ENCODE results near the gene ANKRD28. TPM values are rescaled to one million over a fixed set of nuclear protein-coding genes. Genes with fewer than 3 reads are reported as not detected.

Gene ANKRD28
- total RNA-seq, 4 donors from 2014 or later = 97.1 to 121 (median 105) TPM

GRCh38 chr3:15796771-15797641, 773 bp downstream of the ANKRD28 start:
- Histone ChIP-seq H3K9me3 (no peaks in the 10 kb centered on the region), H3K4me1 (peaks cover 38 to 54% of the 10 kb centered on the region in 2 donors), H3K27ac (peak overlapping the region; percentile 87 to 93 (median 90)), H3K4me3 (peak overlapping the region; percentile 53 to 60 (median 58)), H3K27me3 (no peaks in the 10 kb centered on the region), H3K36me3 (no peaks in the 10 kb centered on the region)
- TF ChIP-seq POLR2A (IDR thresholded peaks at IDR 0.05) (no peak), CTCF (IDR thresholded peaks at IDR 0.05 in 4 of 5, conservative IDR thresholded peaks at IDR 0.05 in 1 of 5) (peak in 1 of 5 experiments; percentile 10)
- DNase-seq (peak in 1 of 2 donors; percentile 35), ATAC-seq (peak; percentile 56 to 62)
- intact Hi-C loops (cut with DNase I; ENCODE audit: low total_unique reads) = no loop called here
- in situ Hi-C loops (cut with MboI; ENCODE audit: low sequenced_read_pairs in 4 of 4) = no loop called here

- H3K27ac ChIP-seq = peak overlapping the region; percentile 87 to 93 (median 90)
- peak overlapping the region; percentile 53 to 60 (median 58) for H3K4me3 ChIP-seq
- DNase-seq (no peak), ATAC-seq (no peak)
- H3K27me3 ChIP-seq = no peaks in the 10 kb centered on the region
- peaks cover 41 to 56% of the 10 kb centered on the region in 2 donors for H3K4me1 ChIP-seq
- intact Hi-C loops (cut with DNase I; ENCODE audit: low total_unique reads) = no loop called here
- in situ Hi-C loops (cut with MboI; ENCODE audit: low sequenced_read_pairs in 4 of 4) = no loop called here
- no peaks in the 10 kb centered on the region for H3K36me3 ChIP-seq
- TF ChIP-seq POLR2A (IDR thresholded peaks at IDR 0.05) = no peak
- no peak for TF ChIP-seq CTCF (IDR thresholded peaks at IDR 0.05 in 4 of 5, conservative IDR thresholded peaks at IDR 0.05 in 1 of 5)
- H3K9me3 ChIP-seq = no peaks in the 10 kb centered on the region
These were observed 1.4 kb downstream of the ANKRD28 start for GRCh38 chr3:15796331-15796730.

GRCh38 chr3:15795651-15796308, 2.0 kb downstream of the ANKRD28 start:
- TF ChIP-seq POLR2A (IDR thresholded peaks at IDR 0.05) (peak in 1 of 2 donors; percentile 17), CTCF (IDR thresholded peaks at IDR 0.05 in 4 of 5, conservative IDR thresholded peaks at IDR 0.05 in 1 of 5) (no peak)
- peak overlapping the region; percentile 87 to 93 (median 90) for H3K27ac ChIP-seq
- in situ Hi-C loops (cut with MboI; ENCODE audit: low sequenced_read_pairs in 4 of 4) (no loop called here), intact Hi-C loops (cut with DNase I; ENCODE audit: low total_unique reads) (no loop called here)
- H3K36me3 ChIP-seq = no peaks in the 10 kb centered on the region
- no peak for ATAC-seq
- H3K4me3 ChIP-seq = peak overlapping the region; percentile 53 to 60 (median 58)
- no peaks in the 10 kb centered on the region for H3K9me3 ChIP-seq
- DNase-seq = no peak
- peaks cover 41 to 52% of the 10 kb centered on the region in 2 donors for H3K4me1 ChIP-seq
- H3K27me3 ChIP-seq = no peaks in the 10 kb centered on the region

- intact Hi-C loops (cut with DNase I; ENCODE audit: low total_unique reads) = no loop called here
- Histone ChIP-seq H3K36me3 (no peaks in the 10 kb centered on the region), H3K27ac (peak overlapping the region; percentile 87 to 93 (median 90)), H3K27me3 (no peaks in the 10 kb centered on the region), H3K9me3 (no peaks in the 10 kb centered on the region), H3K4me3 (peak overlapping the region; percentile 53 to 60 (median 58)), H3K4me1 (peaks cover 34 to 50% of the 10 kb centered on the region in 2 donors)
- peak in 3 of 5 experiments; percentile 12 to 28 (median 21) for TF ChIP-seq CTCF (IDR thresholded peaks at IDR 0.05 in 4 of 5, conservative IDR thresholded peaks at IDR 0.05 in 1 of 5)
- no peak for TF ChIP-seq POLR2A (IDR thresholded peaks at IDR 0.05)
- no peak for ATAC-seq
- in situ Hi-C loops (cut with MboI; ENCODE audit: low sequenced_read_pairs in 4 of 4) = no loop called here
- DNase-seq = no peak
These were observed 2.7 kb downstream of the ANKRD28 start for GRCh38 chr3:15794842-15795650.

All from gastrocnemius medialis (tissue), 4 donors.